GM18505 (cell line): Measurements from ENCODE around the gene PAMR1.
A peak's percentile ranks its signal among the peaks of the same experiment; 100 is the strongest.

Source experiments
- ATAC-seq: cut with Tn5 transposase; IDR thresholded peaks from one replicate; pipeline ENCODE4 v1.9.1; 2021; ENCODE audit not compliant: unreplicated experiment
- POLR2A ChIP-seq: IDR thresholded peaks from 4 replicates; pipeline ENCODE4 v1.6.1; 2011; ENCODE audit warnings: borderline replicate concordance; ENCODE audit not compliant: insufficient read depth, insufficient read length; ENCODE audit errors: extremely low read depth

Gene PAMR1

DNA sequence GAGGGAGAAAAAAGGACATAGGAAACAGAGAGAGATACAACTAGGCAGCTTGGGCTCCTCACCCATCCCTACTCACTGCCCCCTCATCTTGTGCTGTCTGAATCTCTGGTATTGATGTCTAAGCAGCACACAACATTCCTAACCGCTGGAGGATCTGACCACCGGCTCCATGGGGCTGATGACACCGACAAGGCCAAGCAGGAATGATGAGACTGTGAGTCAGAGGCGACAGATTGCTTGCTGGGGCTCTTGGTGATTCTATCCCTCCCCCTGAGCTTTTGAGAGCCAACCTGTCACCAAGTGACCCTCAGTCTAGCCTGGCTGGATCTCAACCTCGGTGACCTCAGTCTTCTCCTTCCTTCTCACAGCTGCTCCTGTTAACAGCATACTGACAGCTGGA is 13.8 kb downstream of the PAMR1 start:
- ATAC-seq = no peak
- no peak for TF ChIP-seq POLR2A

DNA sequence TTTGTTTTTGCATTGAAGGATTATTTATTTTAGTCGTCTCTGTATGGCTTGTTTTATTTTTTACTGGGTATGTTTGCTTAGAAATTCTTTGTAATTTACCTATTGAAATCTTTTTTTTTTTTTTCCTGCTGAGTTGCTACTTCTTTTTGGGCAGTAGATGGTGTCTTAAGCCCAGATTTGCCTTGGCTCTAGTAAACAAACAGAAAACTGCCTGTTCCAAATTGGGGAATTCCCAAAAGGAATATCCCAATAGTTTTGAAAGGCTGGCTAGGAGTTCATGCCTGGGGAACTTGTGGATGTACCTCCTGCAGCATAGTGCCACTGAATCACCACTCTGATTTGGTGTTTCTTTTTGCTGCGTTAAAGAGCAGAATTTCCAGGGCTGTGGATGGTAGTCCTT is 17.7 kb downstream of the PAMR1 start:
- ATAC-seq = no peak
- TF ChIP-seq POLR2A = no peak

DNA sequence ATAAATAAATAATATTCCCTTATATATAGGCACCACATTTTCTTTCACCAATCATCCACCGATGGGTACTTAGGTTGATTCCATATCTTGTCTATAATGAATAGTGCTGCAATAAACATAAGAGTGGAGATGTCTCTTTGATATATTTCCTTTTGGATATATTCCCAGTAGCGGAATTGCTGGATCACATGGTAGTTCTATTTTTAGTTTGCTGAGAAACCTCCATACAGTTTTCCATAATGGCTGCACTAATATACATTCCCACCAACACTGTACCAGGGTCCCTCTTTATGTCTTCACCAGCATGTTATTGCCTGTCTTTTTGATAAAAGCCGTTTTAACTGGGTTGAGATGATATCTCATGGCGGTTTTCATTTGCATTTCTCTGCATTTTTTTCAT is 23.6 kb downstream of the PAMR1 start:
- no peak for ATAC-seq

DNA sequence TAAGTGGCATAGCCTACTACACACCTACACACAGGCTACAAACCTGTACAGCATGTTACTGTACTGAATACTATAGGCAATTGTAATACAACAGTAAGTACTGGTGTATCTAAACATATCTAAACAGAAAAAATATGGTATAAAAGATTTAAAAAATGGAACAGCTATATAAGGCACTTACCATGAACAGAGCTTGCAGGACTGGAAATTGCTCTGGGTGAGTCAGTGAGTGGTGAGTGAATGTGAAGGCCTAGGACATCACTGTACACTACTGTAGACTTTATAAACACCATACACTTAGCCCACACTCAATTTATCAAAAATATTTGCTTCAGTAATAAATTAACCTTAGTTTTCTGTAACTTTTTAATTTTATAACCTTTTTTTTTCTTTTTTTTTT is 24.7 kb downstream of the PAMR1 start:
- no peak for TF ChIP-seq POLR2A
- ATAC-seq = no peak

More for the DNA sequence above, 23.6 kb downstream of the PAMR1 start:
- no peak for TF ChIP-seq POLR2A

DNA sequence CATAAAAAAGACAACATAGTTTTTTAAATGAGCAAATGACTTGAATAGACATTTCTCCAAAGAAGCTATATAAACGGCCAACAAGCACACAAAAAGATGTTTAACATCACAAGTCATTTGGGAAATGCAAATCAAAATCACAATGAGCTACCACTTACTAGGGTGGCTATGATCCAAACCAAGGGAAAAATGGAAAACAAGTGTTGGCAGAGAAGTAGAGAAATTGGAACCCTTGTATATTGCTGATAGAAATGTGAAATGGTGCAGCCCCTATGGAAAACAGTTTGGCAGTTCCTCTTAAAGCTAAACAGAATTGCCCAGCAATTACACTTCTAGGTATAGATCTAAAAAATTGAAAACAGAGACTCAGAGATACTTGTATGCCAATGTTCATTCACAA is 29.0 kb downstream of the PAMR1 start:
- no peak for TF ChIP-seq POLR2A
- no peak for ATAC-seq

DNA sequence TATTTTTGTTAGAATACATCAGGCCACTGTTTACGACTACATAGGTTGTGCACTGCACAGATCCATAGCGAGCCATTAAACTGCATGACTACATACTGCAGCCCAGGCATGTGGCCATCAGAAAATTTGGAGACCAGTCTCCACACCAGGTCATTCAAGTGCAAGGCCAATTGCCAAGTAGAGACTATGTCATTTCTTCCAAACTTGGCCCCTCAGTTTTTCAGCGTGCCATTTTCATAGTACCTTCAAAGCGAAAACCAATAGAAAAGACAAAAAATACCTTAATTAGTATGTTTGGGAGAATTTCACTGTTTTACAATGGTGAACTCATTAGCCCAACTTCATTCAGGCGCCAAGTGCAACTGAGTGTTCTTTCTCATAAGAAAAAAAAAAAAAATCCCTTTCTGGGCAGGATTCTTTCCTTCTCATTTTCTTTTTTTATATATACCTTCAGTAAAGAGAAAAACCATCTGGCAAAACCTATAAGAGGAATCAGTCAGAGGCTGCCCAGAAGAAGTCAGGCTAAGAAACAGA is 30.4 kb downstream of the PAMR1 start:
- ATAC-seq = no peak
- TF ChIP-seq POLR2A = no peak

DNA sequence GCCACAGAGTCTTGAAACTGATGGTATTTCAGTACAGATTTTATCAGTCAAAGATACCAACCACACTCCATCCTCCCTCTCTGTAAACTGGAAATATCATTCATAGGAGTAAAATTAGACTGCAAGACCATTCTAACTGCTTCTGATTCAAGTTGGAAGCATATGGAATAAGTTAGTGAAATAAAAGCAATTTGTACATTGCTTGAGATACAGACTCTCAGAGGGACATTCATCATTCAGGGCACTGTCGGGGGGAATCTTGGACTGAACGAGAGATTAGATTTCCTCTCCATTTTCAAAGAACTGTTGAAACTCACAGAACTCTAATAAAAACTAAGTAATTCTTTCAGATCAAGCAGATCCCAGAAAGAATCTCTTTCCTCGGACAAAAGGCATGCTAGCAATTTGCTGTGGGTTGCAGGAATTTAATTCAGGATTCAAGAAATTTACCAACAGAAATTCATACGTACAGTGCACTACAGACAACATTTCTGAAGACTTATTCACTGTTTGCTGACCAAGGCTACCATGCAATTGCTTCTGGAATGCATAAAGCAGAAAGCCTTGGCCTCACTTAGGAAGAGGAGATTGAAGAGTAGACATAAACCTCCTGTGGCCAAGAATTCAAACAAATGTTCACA is 34.1 kb downstream of the PAMR1 start:
- TF ChIP-seq POLR2A = no peak
- no peak for ATAC-seq

DNA sequence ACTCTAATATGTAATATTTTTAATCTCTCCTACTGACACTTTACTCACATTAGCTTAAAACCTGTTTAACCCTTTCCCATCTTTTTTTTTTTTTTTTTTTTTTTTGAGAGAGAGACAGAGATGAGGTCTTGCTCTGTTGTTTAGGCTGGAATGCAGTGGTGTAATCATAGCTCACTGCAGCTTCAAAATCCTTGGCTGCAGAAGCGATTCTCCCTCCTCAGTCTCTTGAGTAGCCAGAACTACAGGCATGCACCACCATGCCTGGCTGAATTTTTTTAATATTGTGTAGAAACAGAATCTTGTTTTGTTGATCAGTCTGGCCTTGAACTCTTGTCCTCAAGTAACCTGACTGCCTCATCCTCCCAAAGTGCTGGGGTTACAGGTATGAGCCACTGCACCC is 37.3 kb downstream of the PAMR1 start:
- no peak for ATAC-seq
- no peak for TF ChIP-seq POLR2A

DNA sequence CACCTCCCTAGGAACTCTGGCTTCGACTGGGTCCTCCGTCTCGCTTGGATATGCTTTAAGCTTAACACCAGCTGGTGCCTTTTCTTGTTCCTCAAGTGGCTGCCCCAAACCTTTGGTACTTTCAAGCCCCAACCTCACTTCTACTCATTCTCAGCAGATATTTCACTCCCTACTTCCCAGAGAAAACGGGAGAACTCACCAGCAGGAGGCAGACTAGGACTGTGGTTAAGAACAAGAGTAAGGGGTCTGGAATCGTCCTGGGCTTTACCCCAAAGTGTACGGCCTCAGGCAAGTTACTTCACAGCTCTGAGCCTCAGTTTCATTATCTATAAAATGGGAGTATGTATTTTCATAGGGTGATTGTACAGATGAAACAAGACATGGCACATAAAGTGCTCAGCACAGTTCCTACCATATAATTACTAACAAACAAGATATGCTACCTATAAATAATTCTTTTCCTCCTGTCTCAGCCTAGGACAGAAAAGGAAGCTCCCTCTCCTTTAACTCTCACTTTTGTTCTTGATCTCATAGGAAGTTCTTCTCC is 37.8 kb downstream of the PAMR1 start:
- no peak for TF ChIP-seq POLR2A
- no peak for ATAC-seq

DNA sequence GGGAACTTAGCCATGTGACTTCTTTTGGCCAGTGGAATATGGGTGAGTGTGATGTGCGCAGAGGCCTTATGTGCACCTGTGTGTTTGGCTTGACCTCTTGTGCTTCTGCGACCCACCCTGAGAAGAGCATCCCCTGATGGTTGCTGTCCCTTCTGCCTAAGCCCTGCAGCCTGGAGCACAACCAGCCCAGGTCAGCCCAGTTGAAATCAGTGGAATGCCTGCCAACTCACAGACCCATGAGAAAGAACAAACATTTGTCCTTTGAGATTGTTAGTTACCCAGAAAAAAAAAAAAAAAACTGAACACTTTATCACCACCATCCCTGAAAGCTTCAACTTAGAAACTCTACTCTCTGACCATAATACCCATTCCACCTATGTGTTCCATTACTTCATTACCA is 38.5 kb downstream of the PAMR1 start:
- ATAC-seq = no peak
- no peak for TF ChIP-seq POLR2A

DNA sequence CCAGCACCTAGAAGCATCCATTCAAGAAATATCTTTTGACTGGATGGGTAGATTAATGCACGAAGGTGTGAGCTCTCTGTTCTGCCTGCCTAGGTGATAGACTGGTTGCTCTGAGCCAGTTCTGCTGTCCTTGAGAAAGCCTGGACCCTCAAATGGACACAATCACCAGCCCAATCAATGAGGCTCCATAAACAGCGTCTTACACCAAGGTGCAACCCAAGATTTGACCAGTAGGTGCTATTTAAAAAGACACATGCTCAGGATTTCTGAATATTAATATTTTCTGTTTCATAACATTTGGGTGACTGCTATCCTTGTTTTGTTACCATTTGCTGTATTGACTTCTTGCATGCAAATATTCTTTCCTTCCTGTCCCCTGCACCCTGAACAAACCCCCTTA is 39.0 kb downstream of the PAMR1 start:
- ATAC-seq = no peak
- no peak for TF ChIP-seq POLR2A

DNA sequence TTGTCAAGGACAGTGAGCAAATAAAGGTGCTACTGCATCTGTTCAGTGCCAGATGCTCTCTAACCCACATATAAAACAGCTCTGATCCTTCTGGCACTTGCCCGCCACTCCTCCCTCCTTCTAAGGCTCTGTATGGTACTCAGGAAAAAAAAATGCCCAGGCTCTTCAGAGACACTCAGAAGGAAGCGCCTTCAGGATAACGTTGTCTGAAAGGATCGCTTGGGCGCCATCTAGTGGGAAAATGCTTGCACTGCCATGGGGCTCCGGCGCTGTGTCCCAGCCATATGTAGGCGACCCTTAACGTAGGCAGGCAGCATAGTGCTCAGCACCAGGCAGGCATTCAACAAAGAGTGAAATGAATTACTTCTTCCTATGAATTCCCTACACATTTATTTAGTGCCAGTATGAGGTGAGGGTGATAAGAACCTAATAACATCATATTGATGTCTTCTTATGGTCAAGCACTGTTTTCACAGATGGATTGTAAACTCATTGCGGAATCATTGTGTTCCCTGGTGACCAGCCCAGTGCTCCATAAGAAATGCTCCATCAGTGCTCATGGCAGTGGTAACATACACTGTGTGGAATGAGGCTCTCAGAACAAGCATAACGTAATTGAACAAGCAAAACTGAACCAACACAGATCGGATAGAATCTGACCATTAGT is 39.6 kb downstream of the PAMR1 start:
- no peak for TF ChIP-seq POLR2A
- ATAC-seq = peak; percentile 93

DNA sequence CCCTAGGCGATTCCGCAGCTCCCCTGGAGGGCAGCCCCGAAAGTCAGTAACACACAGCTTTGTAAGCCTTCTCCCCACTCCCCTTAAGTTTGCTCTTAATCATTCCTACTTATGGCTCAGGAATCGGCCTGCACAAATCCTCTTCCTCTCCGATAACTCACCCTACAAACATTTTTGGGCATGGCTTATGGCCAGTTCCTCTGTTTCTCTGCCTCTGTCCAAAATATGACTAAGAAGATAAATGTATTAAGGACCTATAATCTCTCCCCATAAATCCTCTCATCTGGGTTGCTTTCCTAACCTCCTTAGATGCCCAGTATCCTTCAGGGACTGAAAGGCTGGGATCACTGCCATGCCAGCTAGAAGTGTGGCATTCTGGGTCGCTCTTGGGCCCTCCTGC is 41.0 kb downstream of the PAMR1 start:
- ATAC-seq = no peak
- no peak for TF ChIP-seq POLR2A
